ENCODE results near the gene TYK2.
"Not testable (repeated sequence)": the region's sequence is repeated elsewhere in the genome, so short reads cannot be mapped to it uniquely, and the experiment has no call there.

The TYK2 gene

GRCh38 chr19:10380313-10381102 is at the start of gene TYK2:
Gene TYK2, minus strand, starts transcription at chr19:10380572. Its CDS starts 2,166 bp downstream, at chr19:10378406.
- DNase-seq: peak; percentile 96

DNA sequence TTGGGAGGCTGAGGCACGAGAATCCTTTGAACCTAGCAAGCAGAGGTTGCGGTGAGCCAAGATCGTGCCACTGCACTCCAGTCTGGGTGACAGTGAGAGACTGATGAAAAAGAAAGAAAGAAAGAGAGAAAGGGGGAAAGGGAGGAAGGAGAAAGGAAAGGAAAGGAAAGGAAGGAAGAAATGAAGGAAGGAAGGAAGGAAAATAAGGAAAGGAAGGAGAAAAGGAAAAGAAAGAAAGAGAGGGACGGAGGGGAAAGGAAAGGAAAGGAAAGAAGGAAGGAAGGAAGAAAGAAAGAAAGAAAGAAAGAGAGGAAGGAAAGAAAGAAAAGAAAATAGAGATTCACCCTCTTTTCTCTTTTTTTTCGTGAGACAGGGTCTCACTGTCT is 48.6 kb upstream of the TYK2 start:
- no peak for DNase-seq

GRCh38 chr19:10427169-10427568 is 46.8 kb upstream of the TYK2 start:
- no peak for DNase-seq

GRCh38 chr19:10424011-10424637 is 43.8 kb upstream of the TYK2 start:
- DNase-seq: peak; percentile 69

- no peak for DNase-seq
Measured at GRCh38 chr19:10422846-10423245, 42.5 kb upstream of the TYK2 start.

DNA sequence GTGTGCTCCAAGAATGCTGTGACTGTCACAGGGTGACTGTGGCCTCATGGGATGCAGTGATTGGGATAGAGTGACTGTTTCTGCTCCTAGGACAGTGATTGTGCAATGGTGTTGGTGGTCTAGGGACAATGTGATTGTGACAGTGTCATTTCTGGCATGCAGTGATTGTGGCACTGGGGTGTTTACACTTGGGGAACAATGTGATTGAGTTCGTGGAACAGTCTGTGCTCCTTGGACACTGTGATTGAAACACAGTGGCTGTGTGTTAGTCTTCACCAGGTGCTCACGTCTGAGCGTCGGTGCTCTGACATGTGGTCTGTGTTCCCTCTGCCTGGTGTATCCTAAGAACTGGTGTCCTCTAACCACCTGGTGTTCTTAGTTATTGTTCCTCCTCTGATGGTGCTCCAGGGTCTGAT is 41.7 kb upstream of the TYK2 start:
- DNase-seq: no peak

DNA sequence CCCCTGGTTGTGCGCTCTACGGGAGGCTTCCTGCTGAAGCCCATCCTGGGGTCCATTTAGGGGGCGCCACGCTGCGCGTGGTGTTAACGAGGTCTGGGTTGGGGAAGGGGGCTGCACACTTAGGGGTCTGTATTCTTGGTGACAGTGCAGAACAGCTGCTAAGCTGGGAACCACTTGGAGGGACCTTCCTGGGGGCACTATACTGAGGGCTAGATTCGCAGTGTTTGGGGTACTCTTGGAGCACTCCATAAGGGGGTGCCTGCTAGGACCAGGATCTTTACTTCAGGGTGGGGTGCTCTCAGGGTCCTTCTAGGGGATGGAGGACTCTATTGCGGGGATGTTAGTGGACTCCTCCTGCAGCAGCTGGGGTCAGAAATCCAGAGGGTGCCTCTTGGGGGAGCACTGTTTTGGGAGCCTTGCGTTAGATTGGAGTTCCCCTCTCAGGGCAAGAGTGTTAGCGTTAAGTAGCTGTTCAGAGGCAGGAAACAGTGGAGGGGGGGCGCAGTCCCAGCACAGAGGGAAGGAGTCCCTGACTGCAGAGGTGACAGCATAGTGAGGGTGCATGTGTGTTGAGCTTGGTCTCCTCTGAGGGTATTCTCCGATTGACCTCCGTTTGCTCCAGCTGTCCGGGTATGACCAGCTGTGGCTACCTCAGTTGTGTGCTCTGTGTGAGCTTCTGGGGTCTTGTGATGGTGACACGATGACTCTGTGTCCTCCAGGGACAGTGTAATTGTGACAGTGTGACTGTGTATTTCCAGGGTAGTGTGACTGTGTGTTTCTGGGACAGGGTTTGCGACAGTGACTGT is 41.1 kb upstream of the TYK2 start:
- no peak for DNase-seq

GRCh38 chr19:10420444-10421239 is 40.3 kb upstream of the TYK2 start, which contains the start of gene PDE4A:
Gene PDE4A, plus strand, starts transcription at chr19:10420538. Its CDS starts 227 bp downstream, at chr19:10420765.
- peak; percentile 44 for DNase-seq

DNA sequence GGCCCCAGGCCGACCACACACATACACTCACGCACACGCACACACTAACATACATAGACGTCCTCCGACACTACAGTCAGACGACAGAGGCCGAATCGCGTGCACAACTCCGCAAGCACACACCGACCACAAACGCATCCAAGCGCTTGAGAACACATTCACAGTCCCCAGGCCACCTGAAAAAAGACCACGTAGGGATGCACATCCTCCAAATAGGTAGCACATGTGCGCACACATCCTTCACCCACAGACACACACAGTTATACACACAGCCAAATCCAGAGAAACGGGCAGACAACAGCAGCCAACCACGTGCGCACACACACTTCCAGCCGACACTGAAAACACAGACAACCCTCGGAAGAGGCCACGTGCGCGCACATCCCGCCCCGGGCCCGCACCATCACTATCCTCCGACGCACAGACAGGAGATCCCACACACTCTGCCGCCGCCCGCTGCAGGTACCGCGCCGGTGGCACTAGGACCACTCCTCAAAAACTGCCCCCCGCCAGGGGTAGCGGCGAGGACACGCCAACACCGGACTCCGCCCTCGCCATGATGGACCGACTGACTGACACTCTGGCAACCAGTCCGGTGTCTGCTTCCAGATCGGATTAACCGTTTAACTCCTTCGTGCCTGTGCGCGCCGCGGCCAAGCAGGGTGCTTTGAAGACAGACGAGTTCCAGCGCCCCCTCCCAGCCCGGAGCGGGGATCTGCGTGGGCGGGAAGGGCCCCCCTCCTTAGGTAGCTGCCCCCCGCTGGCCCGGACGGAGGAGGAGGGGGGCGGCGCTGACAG is 39.5 kb upstream of the TYK2 start:
- DNase-seq: peak; percentile 42

- no peak for DNase-seq
Measured at GRCh38 chr19:10419200-10419645, 38.9 kb upstream of the TYK2 start.

- no peak for DNase-seq
Measured at GRCh38 chr19:10418485-10419199, 38.3 kb upstream of the TYK2 start.

DNA sequence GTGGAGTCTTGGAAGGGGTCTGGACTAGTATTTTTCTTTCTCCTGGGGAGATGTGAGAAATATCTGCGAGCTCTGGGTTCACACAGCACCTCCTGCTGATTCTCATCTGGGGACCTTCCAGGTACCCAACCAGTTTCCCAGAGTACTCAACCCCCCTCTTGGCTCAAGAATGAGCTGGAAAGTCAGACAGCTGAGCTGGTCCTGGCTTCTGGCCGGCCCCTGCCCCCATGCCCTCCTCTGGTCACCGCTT is 37.8 kb upstream of the TYK2 start:
- no peak for DNase-seq

DNA sequence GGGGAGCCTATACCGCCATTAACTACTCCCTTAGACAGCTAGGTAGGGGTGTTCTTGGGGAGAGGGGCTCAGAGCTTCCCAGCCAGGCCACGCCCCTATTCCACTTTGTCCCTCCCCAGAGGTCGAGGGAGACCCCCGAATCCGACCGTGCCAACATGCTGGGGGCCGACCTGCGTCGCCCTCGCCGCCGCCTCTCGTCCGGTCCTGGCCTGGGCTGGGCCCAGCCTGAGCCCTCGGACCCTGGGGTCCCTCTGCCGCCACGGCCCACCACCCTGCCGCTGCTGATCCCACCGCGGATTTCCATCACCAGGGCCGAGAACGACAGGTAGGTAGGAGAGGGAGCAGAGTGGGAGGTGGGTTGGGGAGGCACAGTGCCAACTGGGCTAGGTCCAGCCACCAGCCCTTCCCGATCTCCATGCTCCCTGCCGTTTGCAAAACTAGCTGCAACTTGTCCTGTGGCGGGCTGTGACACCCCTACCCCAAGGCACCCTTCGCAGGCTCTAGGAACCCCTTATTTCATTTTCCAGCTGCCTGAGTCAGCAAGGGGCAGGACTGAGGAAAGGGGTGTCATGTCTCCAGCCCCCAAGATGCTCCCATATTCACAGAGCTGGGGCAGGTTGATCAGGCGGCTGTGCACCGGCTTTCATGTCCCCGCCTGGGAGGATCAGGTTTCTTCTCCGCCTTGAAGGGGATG is 37.3 kb upstream of the TYK2 start:
- no peak for DNase-seq

- peak; percentile 91 for DNase-seq
Measured at GRCh38 chr19:10416380-10417257, 36.2 kb upstream of the TYK2 start.

GRCh38 chr19:10416083-10416379 is 35.7 kb upstream of the TYK2 start:
- no peak for DNase-seq

DNA sequence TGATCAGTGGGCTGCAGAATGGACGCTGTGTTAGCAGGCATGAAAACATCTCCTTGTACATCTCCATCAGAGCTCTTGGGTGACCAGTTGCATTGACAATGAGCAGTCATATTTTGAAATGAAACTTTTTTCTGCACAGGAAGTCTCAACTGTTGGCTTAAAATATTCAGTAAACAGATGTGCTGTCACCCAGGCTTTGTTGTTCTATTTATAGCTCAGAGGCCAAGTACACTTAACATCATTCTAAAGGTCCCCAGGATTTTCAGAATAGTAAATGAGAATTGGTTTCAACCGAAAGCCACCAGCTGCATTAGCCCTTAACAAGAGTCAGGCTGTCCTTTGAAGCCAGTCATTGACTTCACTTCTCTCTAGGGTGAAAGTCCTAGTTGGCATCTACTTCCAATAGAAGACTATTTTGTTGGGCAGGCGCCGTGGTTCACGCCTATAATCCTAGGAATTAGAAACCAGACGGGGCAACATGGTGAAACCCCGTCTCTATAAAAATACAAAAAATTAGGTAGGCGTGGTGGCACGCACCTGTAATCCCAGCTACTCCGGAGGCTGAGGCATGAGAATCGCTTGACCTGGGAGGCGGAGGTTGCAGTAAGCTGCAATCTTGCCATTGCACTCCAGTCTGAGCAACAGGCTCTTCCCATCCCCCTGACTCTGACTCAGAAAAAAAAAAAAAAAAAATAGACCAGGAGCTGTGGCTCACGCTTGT is 32.0 kb upstream of the TYK2 start:
- DNase-seq: no peak

DNA sequence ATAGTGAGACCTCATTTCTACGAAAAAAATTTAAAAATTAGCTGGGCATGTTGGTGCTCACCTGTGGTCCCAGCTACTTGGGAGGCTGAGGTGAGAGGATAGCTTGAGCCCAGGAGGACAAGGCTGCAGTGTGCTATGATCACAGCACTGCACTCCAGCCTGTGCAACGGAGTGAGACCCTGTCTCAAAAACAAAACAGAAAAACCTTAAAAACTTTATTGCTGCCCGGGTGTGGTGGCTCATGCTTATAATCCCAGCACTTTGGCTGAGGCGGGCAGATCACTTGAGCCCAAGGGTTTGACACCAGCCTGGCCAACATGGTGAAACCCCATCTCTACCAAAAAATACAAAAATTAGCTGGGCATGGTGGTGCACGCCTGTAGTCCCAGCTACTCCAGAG is 30.9 kb upstream of the TYK2 start:
- DNase-seq: not testable (repeated sequence)

- peak; percentile 71 for DNase-seq
Measured at GRCh38 chr19:10408511-10409283, 28.3 kb upstream of the TYK2 start.

All from stimulated activated CD4-positive, alpha-beta T cell treated with anti-CD3 and anti-CD28 coated beads, Interleukin-4, amount 100 ng/mL, for 24 hours (primary cell).